Pancreas (tissue), 10 donors: Measurements from ENCODE around the gene EP400. TPM values are rescaled to one million over a fixed set of nuclear protein-coding genes. Genes with fewer than 3 reads are reported as not detected.

ENCODE experiments used
- ATAC-seq, 4 donors: fragments of 200-7000 bp; cut with Tn5 transposase; one replicate each; pipeline versions ENCODE4 v1.8.0 to v1.9.1; 2020; ENCODE audit warnings: mild to moderate bottlenecking in 4 of 4, moderate library complexity in 4 of 4
- DNase-seq, 6 donors: peaks; one replicate each; pipeline ENCODE4 v3.0.0-alpha.2; 2020
- FAIRE-seq: peaks from 2 replicates; lab custom pipeline; 2012; peaks lifted over from hg19 to GRCh38; lab: Jason Lieb, UNC
- H3K27ac ChIP-seq, 4 donors: fragments of 200-600 bp; sonication (generic); 1 replicate in 3 of 4; 2 replicates in 1 of 4; pipeline versions ENCODE4 v1.5.0 to v1.8.0; 2020
- H3K27me3 ChIP-seq, 4 donors: fragments of 200-600 bp; one replicate each; pipeline ENCODE4 v1.8.0; 2021
- H3K36me3 ChIP-seq, 3 donors: fragments of 200-600 bp; sonication (generic) in 1 of 3; one replicate each; pipeline versions ENCODE4 v1.5.0 to v1.8.0; 2020 to 2021
- H3K4me1 ChIP-seq, 3 donors: fragments of 200-600 bp; one replicate each; pipeline ENCODE4 v1.8.0; 2021
- H3K4me3 ChIP-seq, 4 donors: fragments of 200-600 bp; sonication (generic) in 2 of 4; one replicate each; pipeline versions ENCODE4 v1.5.0 to v1.8.0; 2020 to 2021
- H3K9me3 ChIP-seq, 4 donors: fragments of 200-600 bp; one replicate each; pipeline ENCODE4 v1.8.0; 2021
- WGBS, 2 donors: extraction: QIAGEN DNeasy Blood & Tissue Kit; methylation state at CpG; one replicate each; pipeline ENCODE4 v1.1.7; 2013; 5-methylcytosine and 5-hydroxymethylcytosine counted together
- intact Hi-C, 3 donors: fragments of 100-400 bp; cut with DNase I; formaldehyde crosslinking; loops; one replicate each; pipeline versions ENCODE4 v1.11.1 to v1.14.2; 2022
- polyA plus RNA-seq, 2 donors: library from polyadenylated mRNA; stranded (reverse); fragments of 200-250 nt; gene quantifications; one replicate each; pipeline ENCODE4 v1.2.3, GENCODE V29; 2013
- total RNA-seq, 6 donors: library from RNA; stranded (reverse); fragmentation: NEBNext Ultra II Directional in 4 of 6; extraction: Animal tissue kit (Norgen Biotek cat#: 25700) in 4 of 6; gene quantifications; one replicate each; pipeline versions ENCODE4 v1.2.1 to v1.2.4, GENCODE V29; 2021 to 2023
- TF ChIP-seq, protein P1 (sequence below), 4 donors: fragments of 200-600 bp; sonication (generic) in 3 of 4; IDR thresholded peaks; one replicate each; pipeline versions ENCODE4 v1.5.0 to v1.8.0; 2021; ENCODE audit warnings: antibody characterized with exemption in 4 of 4
- donor health status: healthy with polysubstance abuse.
- donor health status: DM: no; HTN: no; CAD: no; lungs with moderate emphysema.
- donor health status: DM: no; HTN: no; CAD: no.
- donor health status: control.
- donor health status: control.
- donor health status: Bipolar disorder and iron deficiency.
- donor health status: DM: yes; HTN: yes; CAD: no.
- donor health status: DM: no; HTN: no; CAD: no.
- donor health status: DM: no; HTN: no; CAD: no.
- donor health status: DM: yes; HTN: yes; CAD: no.

Gene EP400
- total and polyA plus RNA-seq, 8 donors: 15.9 to 24.3 (median 16.7) TPM

DNA sequence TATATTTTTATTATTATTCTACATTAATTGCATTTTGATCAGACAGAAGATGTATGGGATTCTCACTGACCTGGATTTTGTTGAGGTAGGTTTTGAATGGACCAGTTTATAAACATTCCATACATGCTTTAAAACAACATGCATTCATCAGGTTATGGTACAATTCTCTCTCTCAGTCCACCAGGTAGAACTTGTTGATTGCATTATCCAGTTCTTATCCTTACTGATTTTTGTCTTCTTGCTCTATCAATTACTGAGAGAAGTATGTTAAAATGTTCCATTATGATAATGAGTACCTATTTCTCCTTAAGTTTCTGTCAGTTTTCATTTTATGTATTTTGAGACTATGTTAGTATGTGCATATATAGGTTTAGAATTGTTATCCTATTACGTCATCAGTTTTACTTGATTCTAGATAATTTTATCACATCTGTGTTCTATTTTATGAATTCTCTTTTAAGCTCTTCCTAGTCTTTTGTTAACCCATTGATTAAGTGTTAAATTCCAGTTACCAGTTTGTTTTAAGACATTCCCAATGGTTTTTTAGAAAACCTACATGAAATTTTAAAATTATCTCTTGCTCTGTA, 50.6 kb downstream of the EP400 start:
- H3K27ac ChIP-seq: no peak overlapping the region
- TF ChIP-seq, protein P1, sequence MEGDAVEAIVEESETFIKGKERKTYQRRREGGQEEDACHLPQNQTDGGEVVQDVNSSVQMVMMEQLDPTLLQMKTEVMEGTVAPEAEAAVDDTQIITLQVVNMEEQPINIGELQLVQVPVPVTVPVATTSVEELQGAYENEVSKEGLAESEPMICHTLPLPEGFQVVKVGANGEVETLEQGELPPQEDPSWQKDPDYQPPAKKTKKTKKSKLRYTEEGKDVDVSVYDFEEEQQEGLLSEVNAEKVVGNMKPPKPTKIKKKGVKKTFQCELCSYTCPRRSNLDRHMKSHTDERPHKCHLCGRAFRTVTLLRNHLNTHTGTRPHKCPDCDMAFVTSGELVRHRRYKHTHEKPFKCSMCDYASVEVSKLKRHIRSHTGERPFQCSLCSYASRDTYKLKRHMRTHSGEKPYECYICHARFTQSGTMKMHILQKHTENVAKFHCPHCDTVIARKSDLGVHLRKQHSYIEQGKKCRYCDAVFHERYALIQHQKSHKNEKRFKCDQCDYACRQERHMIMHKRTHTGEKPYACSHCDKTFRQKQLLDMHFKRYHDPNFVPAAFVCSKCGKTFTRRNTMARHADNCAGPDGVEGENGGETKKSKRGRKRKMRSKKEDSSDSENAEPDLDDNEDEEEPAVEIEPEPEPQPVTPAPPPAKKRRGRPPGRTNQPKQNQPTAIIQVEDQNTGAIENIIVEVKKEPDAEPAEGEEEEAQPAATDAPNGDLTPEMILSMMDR (IDR thresholded peaks at IDR 0.05): no peak
- H3K4me3 ChIP-seq: no peak overlapping the region
- FAIRE-seq (no peak), DNase-seq (no peak), ATAC-seq (no peak)
- intact Hi-C loops: loop anchor here in 2 of 3 donors (10.0 kb wide), 2 partner anchors 146 to 896 kb away; no protein-coding TSS in a partner anchor
- H3K9me3 ChIP-seq: no peaks in the 10 kb centered on the region
- 89 to 91% methylated on average over 1 of the region's 1 CpG for WGBS, 2 donors
- no peaks in the 10 kb centered on the region for H3K4me1 ChIP-seq
- peaks cover 0 to under 1% (median 0%) of the 10 kb centered on the region in 3 donors for H3K36me3 ChIP-seq
- no peaks in the 10 kb centered on the region for H3K27me3 ChIP-seq

DNA sequence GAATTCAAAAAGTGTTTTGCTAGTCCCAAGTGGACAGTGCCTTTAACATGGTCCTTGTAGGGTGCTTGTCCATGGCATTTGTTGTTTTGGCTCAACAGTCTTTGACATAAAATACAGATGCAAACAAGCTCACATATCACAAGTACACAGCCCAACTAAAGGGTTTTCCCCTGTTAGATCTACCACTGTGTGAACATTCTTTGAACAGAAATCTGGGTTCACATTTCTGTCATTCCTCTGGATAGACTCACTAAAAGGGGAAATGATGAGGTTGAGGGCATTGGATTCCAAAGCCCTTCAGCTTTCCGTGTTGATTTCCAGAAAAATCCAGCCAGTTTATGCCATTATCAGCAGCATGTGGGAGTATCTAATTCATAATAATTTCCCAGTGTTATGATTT, 54.1 kb downstream of the EP400 start:
- TF ChIP-seq, protein P1 (IDR thresholded peaks at IDR 0.05): no peak
- peaks cover 0 to 21% (median 8%) of the 10 kb centered on the region in 3 donors for H3K36me3 ChIP-seq
- no peaks in the 10 kb centered on the region for H3K4me1 ChIP-seq

DNA sequence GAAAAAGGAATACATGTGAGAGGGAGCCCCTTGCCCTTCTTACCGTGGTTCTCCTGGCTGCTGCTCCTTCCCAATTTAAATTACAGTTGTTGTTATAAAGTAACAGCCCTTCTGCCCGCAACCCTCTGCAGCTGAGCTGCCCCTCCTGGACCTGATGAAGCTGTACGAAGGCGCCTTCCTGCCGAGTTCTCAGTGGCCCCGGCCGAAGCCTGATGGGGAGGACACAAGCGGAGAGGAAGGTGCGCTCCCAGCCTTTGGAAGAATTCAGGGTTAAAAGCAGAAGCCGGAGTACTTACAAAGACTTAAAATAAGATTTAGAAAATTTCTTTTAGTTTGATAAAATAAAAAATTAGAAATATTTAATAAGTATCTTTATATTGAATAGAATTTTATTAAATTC, 55.2 kb downstream of the EP400 start:
- ATAC-seq: no peak
- no peaks in the 10 kb centered on the region for H3K4me1 ChIP-seq
- no peak for FAIRE-seq
- H3K27ac ChIP-seq: no peak overlapping the region
- intact Hi-C loops: loop anchor here in 2 of 3 donors (10.0 kb wide), 2 partner anchors 150 to 900 kb away; no protein-coding TSS in a partner anchor
- TF ChIP-seq, protein P1 (IDR thresholded peaks at IDR 0.05): no peak
- H3K9me3 ChIP-seq: no peaks in the 10 kb centered on the region
- H3K4me3 ChIP-seq: no peak overlapping the region
- H3K36me3 ChIP-seq: peaks cover 0 to 21% (median 8%) of the 10 kb centered on the region in 3 donors
- DNase-seq: peak in 1 of 6 donors; percentile 44
- H3K27me3 ChIP-seq: no peaks in the 10 kb centered on the region
- WGBS, 2 donors: 96 to 98% methylated on average over 10 of the region's 10 CpGs

More for the DNA sequence above, 54.1 kb downstream of the EP400 start:
- H3K4me3 ChIP-seq: no peak overlapping the region
- H3K27ac ChIP-seq: no peak overlapping the region
- no peaks in the 10 kb centered on the region for H3K9me3 ChIP-seq
- WGBS, 2 donors: 78 to 83% methylated on average over 1 of the region's 1 CpG
- DNase-seq (no peak), FAIRE-seq (no peak), ATAC-seq (no peak)
- H3K27me3 ChIP-seq: no peaks in the 10 kb centered on the region
- intact Hi-C loops: loop anchor here in 2 of 3 donors (10.0 kb wide), 2 partner anchors 149 to 899 kb away; no protein-coding TSS in a partner anchor

DNA sequence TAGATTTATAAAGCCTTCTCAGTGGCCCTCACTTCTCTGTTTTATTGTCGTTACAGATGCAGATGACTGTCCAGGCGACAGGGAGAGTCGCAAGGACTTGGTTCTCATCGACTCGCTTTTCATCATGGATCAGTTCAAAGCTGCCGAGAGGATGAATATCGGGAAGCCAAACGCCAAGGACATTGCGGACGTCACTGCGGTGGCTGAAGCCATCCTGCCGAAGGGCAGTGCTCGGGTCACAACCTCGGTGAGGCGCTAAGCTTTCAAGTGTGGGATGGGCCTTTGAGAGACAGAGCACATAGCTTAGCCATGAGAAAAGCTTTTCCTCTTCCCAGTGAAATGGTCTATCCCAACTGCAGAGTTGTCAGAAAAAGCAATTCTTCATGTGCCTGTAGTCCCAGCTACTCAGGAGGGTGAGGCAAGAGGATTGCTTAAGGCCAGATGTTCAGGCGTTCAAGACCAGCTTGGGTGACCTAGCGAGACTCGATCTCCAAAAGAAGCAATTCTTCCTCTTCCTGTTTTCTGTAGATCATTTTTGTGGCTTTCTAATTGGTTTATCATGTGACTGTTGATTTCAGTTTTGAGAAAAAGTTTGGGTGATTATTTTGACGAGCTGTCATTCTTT, 56.4 kb downstream of the EP400 start:
- Histone ChIP-seq H3K36me3 (peaks cover 0 to 21% (median 8%) of the 10 kb centered on the region in 3 donors), H3K27me3 (no peaks in the 10 kb centered on the region), H3K9me3 (no peaks in the 10 kb centered on the region), H3K4me3 (no peak overlapping the region), H3K27ac (no peak overlapping the region), H3K4me1 (no peaks in the 10 kb centered on the region)
- WGBS, 2 donors: 92 to 95% methylated on average over 19 of the region's 19 CpGs
- no peak for ATAC-seq
- TF ChIP-seq, protein P1 (IDR thresholded peaks at IDR 0.05): no peak
- FAIRE-seq: no peak
- intact Hi-C loops: loop anchor here in 2 of 3 donors (10.0 kb wide), 2 partner anchors 151 to 901 kb away; no protein-coding TSS in a partner anchor
- peak in 1 of 6 donors; percentile 26 for DNase-seq
